SK-N-SH (cell line): ENCODE measurements around the gene PTPRJ. TPM values are rescaled to one million over a fixed set of nuclear protein-coding genes. Genes with fewer than 3 reads are reported as not detected.

Experiments used
- CTCF ChIA-PET: fragments of 300-600, 350-600 bp; formaldehyde crosslinking; extraction: SDS; loops from one replicate; lab custom pipeline; 2021; lab: Yijun Ruan, JAX
- POLR2A ChIA-PET: fragments of 350-600 bp; sonication (Branson Sonifier 250); formaldehyde crosslinking; extraction: SDS; loops from one replicate; lab custom pipeline; 2020; ENCODE audit warnings: antibody characterized with exemption, inconsistent platforms; lab: Yijun Ruan, JAX
- DNase-seq: peaks from one replicate; pipeline ENCODE4 v3.0.0; 2012
- H2AFZ ChIP-seq: fragments of 200-600 bp; sonication (generic); 2 replicates; pipeline ENCODE4 v1.8.1; 2016; ENCODE audit warnings: antibody characterized with exemption, mild to moderate bottlenecking, low read depth
- H3F3A ChIP-seq: fragments of 200-600 bp; sonication (generic); replicated peaks from 2 replicates; pipeline ENCODE3; 2016; ENCODE audit warnings: antibody characterized with exemption, mild to moderate bottlenecking; ENCODE audit not compliant: insufficient read depth
- H3K27ac ChIP-seq, 2 experiments: fragments of 200-500 bp in 1 of 2; fragments of 200-600 bp in 1 of 2; sonication (Bioruptor generic) in 1 of 2; sonication (generic), shearing (Covaris generic) in 1 of 2; 2 replicates each; pipeline versions ENCODE4 v1.5.1 to v1.6.1; 2014 to 2016; ENCODE audit warnings: low read depth in 2 of 2, inconsistent platforms in 1 of 2, low read length in 1 of 2, mild to moderate bottlenecking in 1 of 2, mixed read lengths in 1 of 2
- H3K27me3 ChIP-seq: fragments of 200-600 bp; sonication (generic), shearing (Covaris generic); 2 replicates; pipeline ENCODE4 v1.6.1; 2016; ENCODE audit warnings: mixed run types; ENCODE audit not compliant: insufficient read depth
- H3K36me3 ChIP-seq, 2 experiments: fragments of 200-500 bp in 1 of 2; fragments of 200-600 bp in 1 of 2; sonication (Bioruptor generic) in 1 of 2; sonication (generic) in 1 of 2; replicated peaks in 1 of 2; 2 replicates each; pipeline versions ENCODE3 to v1.5.1; 2014 to 2016; ENCODE audit warnings: low read length in 1 of 2, mild to moderate bottlenecking in 1 of 2; ENCODE audit not compliant: insufficient read depth in 2 of 2, control insufficient read depth in 1 of 2
- H3K4me1 ChIP-seq, 2 experiments: fragments of 200-500 bp in 1 of 2; fragments of 200-600 bp in 1 of 2; sonication (Bioruptor generic) in 1 of 2; sonication (generic), shearing (Covaris generic) in 1 of 2; 2 replicates each; pipeline versions ENCODE4 v1.5.1 to v1.6.1; 2014 to 2016; ENCODE audit warnings: low read depth in 1 of 2, low read length in 1 of 2, mixed run types in 1 of 2; ENCODE audit not compliant: insufficient read depth in 2 of 2, control insufficient read depth in 1 of 2
- H3K4me2 ChIP-seq: fragments of 200-600 bp; sonication (generic), shearing (Covaris generic); 2 replicates; pipeline ENCODE4 v1.6.1; 2017; ENCODE audit warnings: mixed run types
- H3K4me3 ChIP-seq, 2 experiments: fragments of 200-500 bp in 1 of 2; fragments of 200-600 bp in 1 of 2; sonication (Bioruptor generic) in 1 of 2; sonication (generic), shearing (Covaris generic) in 1 of 2; 2 replicates each; pipeline versions ENCODE4 v1.5.1 to v1.8.1; 2014 to 2016; ENCODE audit warnings: low read depth in 2 of 2, inconsistent platforms in 1 of 2, low read length in 1 of 2, mild to moderate bottlenecking in 1 of 2, mixed read lengths in 1 of 2, moderate library complexity in 1 of 2
- H3K79me2 ChIP-seq: fragments of 200-600 bp; sonication (generic); 2 replicates; pipeline ENCODE4 v1.8.1; 2017; ENCODE audit warnings: mild to moderate bottlenecking; ENCODE audit not compliant: insufficient read depth
- H3K9ac ChIP-seq: fragments of 200-600 bp; sonication (generic); 2 replicates; pipeline ENCODE4 v1.6.1; 2017; ENCODE audit warnings: mixed run types
- H3K9me2 ChIP-seq: fragments of 200-600 bp; sonication (generic); 2 replicates; pipeline ENCODE4 v1.6.1; 2017; ENCODE audit warnings: mixed run types
- H3K9me3 ChIP-seq: fragments of 200-600 bp; sonication (generic); 2 replicates; pipeline ENCODE4 v1.6.1; 2017; ENCODE audit warnings: mixed run types, mild to moderate bottlenecking, moderate library complexity
- H4K20me1 ChIP-seq: fragments of 200-600 bp; sonication (generic); 2 replicates; pipeline ENCODE4 v1.6.1; 2017; ENCODE audit warnings: mild to moderate bottlenecking, mixed run types; ENCODE audit not compliant: insufficient read depth
- CHD2 ChIP-seq: fragments of 150-350 bp; IDR thresholded peaks from 2 replicates; pipeline ENCODE4 v1.6.1; 2018; ENCODE audit warnings: low read length; ENCODE audit not compliant: partially characterized antibody
- FOSL2 ChIP-seq: IDR thresholded peaks from 2 replicates; pipeline ENCODE4 v1.4.0; 2012; ENCODE audit warnings: low read depth, mild to moderate bottlenecking, moderate library complexity, borderline replicate concordance
- FOXJ3 ChIP-seq: sonication (generic); formaldehyde crosslinking; IDR thresholded peaks from 2 replicates; pipeline ENCODE4 v1.5.1; 2020; ENCODE audit warnings: mild to moderate bottlenecking, missing genetic modification reagents
- FOXM1 ChIP-seq: IDR thresholded peaks from 2 replicates; pipeline ENCODE4 v1.4.0; 2012; ENCODE audit warnings: low read depth, mild to moderate bottlenecking
- GABPA ChIP-seq: IDR thresholded peaks from 2 replicates; pipeline ENCODE4 v1.4.0; 2012; ENCODE audit warnings: low read depth, mild to moderate bottlenecking
- GATA2 ChIP-seq: sonication (generic); formaldehyde crosslinking; IDR thresholded peaks from 2 replicates; pipeline ENCODE4 v1.5.0; 2020; ENCODE audit warnings: mild to moderate bottlenecking, missing genetic modification reagents
- JUND ChIP-seq: IDR thresholded peaks from 2 replicates; pipeline ENCODE4 v1.4.0; 2012
- MEF2A ChIP-seq: IDR thresholded peaks from 2 replicates; pipeline ENCODE4 v1.4.0; 2012; ENCODE audit warnings: low read depth, borderline replicate concordance
- NRF1 ChIP-seq: IDR thresholded peaks from 2 replicates; pipeline ENCODE4 v1.6.1; 2012; ENCODE audit warnings: low read depth, mild to moderate bottlenecking, low read length
- POLR2AphosphoS5 ChIP-seq: IDR thresholded peaks from 2 replicates; pipeline ENCODE4 v1.6.1; 2012; ENCODE audit warnings: low read depth, low read length
- RCOR1 ChIP-seq: fragments of 150-350 bp; IDR thresholded peaks from 2 replicates; pipeline ENCODE4 v1.6.1; 2017; ENCODE audit warnings: antibody characterized with exemption, low read length
- RFX5 ChIP-seq: IDR thresholded peaks from 2 replicates; pipeline ENCODE4 v1.6.1; 2012; ENCODE audit warnings: mild to moderate bottlenecking, improper control_type of control experiment, low read length
- RXRA ChIP-seq: IDR thresholded peaks from 2 replicates; pipeline ENCODE4 v1.4.0; 2012; ENCODE audit warnings: low read depth, mild to moderate bottlenecking, borderline replicate concordance
- TAF1 ChIP-seq: IDR thresholded peaks from 2 replicates; pipeline ENCODE4 v1.6.1; 2012; ENCODE audit warnings: low read depth, mild to moderate bottlenecking, low read length, moderate library complexity, borderline replicate concordance
- TCF12 ChIP-seq: IDR thresholded peaks from 2 replicates; pipeline ENCODE4 v1.4.0; 2012
- TEAD4 ChIP-seq: IDR thresholded peaks from 2 replicates; pipeline ENCODE4 v1.4.0; 2012; ENCODE audit warnings: mild to moderate bottlenecking, borderline replicate concordance; ENCODE audit not compliant: insufficient read depth
- YY1 ChIP-seq: IDR thresholded peaks from 2 replicates; pipeline ENCODE4 v1.4.0; 2012; ENCODE audit warnings: low read depth, mild to moderate bottlenecking
- WGBS: methylation state at CpG from one replicate; pipeline ENCODE4 v1.1.6; 2017; ENCODE audit warnings: low lambda C conversion rate; 5-methylcytosine and 5-hydroxymethylcytosine counted together
- polyA plus RNA-seq, 3 experiments: library from polyadenylated mRNA; depleted of rRNA; stranded (reverse); fragments of >200 nt; gene quantifications; 2 replicates each; pipeline ENCODE4 v1.2.3, GENCODE V29; 2012
- TF ChIP-seq, protein P1 (sequence below): fragments of 200-600 bp; sonication (generic); IDR thresholded peaks from 2 replicates; pipeline ENCODE4 v1.6.1; 2017; ENCODE audit warnings: antibody characterized with exemption, mild to moderate bottlenecking, moderate library complexity
- TF ChIP-seq, protein P2 (sequence below): IDR thresholded peaks from 2 replicates; pipeline ENCODE4 v1.4.0; 2012; ENCODE audit warnings: low read depth, borderline replicate concordance

Gene PTPRJ
- polyA plus RNA-seq, 1 of the 3 experiments (the other 2 are of a cell fraction): 4.5 TPM

DNA sequence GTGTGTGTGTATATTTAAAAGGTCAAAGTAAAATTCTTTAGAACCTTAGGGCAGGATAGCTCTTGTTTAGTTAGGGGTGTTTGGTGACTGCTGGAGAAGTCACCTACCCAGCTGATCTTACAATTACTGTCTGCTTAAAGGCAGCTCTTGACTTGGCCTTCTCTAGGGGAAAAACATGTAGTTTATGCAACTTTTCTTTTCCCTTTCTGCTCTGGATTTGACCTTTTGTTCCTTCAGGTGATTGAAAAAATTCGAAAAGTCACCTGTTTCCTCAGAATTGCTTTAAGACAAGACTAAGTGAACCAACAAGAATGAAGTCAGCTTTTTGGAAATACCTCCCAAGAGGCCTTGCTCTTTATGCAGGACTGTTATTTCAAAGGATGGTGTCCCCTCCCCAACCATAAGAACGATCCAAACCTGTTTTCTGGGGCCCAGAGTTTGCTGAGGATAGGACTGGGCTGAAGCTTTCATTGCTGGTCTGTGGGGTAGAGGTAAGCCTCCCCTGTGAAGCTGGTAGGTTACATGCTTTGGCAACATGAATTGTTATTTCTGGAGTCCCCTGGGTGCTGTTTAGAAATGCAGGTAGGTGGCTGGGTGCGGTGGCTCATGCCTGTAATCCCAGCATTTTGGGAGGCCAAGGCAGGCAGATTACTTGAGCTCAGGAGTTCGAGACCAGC lies 111.2 kb downstream of the PTPRJ start:
- H2AFZ ChIP-seq: no peak overlapping the region
- peaks cover 4% of the 10 kb centered on the region for H3F3A ChIP-seq
- no peak overlapping the region for H3K4me2 ChIP-seq
- no peak overlapping the region for H3K9ac ChIP-seq
- CTCF ChIA-PET: interaction anchor here (2.5 kb wide), 1 partner anchor 18 kb away, joined by 6 read pairs; no protein-coding TSS in a partner anchor
- TF ChIP-seq GABPA (no peak), NRF1 (no peak), POLR2AphosphoS5 (no peak), RCOR1 (no peak), JUND (no peak), CHD2 (no peak), RXRA (no peak), GATA2 (CRISPR knock-in tag) (no peak), FOXM1 (no peak), TAF1 (no peak), TCF12 (no peak), FOSL2 (no peak), YY1 (no peak), MEF2A (no peak), RFX5 (no peak), TEAD4 (no peak), FOXJ3 (CRISPR knock-in tag) (no peak)
- TF ChIP-seq, protein P1, sequence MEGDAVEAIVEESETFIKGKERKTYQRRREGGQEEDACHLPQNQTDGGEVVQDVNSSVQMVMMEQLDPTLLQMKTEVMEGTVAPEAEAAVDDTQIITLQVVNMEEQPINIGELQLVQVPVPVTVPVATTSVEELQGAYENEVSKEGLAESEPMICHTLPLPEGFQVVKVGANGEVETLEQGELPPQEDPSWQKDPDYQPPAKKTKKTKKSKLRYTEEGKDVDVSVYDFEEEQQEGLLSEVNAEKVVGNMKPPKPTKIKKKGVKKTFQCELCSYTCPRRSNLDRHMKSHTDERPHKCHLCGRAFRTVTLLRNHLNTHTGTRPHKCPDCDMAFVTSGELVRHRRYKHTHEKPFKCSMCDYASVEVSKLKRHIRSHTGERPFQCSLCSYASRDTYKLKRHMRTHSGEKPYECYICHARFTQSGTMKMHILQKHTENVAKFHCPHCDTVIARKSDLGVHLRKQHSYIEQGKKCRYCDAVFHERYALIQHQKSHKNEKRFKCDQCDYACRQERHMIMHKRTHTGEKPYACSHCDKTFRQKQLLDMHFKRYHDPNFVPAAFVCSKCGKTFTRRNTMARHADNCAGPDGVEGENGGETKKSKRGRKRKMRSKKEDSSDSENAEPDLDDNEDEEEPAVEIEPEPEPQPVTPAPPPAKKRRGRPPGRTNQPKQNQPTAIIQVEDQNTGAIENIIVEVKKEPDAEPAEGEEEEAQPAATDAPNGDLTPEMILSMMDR: no peak
- TF ChIP-seq, protein P2, sequence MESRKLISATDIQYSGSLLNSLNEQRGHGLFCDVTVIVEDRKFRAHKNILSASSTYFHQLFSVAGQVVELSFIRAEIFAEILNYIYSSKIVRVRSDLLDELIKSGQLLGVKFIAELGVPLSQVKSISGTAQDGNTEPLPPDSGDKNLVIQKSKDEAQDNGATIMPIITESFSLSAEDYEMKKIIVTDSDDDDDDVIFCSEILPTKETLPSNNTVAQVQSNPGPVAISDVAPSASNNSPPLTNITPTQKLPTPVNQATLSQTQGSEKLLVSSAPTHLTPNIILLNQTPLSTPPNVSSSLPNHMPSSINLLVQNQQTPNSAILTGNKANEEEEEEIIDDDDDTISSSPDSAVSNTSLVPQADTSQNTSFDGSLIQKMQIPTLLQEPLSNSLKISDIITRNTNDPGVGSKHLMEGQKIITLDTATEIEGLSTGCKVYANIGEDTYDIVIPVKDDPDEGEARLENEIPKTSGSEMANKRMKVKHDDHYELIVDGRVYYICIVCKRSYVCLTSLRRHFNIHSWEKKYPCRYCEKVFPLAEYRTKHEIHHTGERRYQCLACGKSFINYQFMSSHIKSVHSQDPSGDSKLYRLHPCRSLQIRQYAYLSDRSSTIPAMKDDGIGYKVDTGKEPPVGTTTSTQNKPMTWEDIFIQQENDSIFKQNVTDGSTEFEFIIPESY: no peak
- H3K79me2 ChIP-seq: peaks cover 40% of the 10 kb centered on the region
- peaks cover 2 to 38% of the 10 kb centered on the region in 2 experiments; a peak in 2 of 4 replicates for H3K4me1 ChIP-seq
- no peak overlapping the region for H3K27ac ChIP-seq
- no peaks in the 10 kb centered on the region for H3K27me3 ChIP-seq
- no peak for DNase-seq
- peaks cover 34% of the 10 kb centered on the region for H4K20me1 ChIP-seq
- no peaks in the 10 kb centered on the region for H3K36me3 ChIP-seq
- H3K4me3 ChIP-seq: no peak overlapping the region
- no peaks in the 10 kb centered on the region for H3K9me3 ChIP-seq
- 86% methylated on average over 3 of the region's 4 CpGs for WGBS
- POLR2A ChIA-PET: no interaction called here
- no peaks in the 10 kb centered on the region for H3K9me2 ChIP-seq
